ENCODE results near the gene CECR2.

The CECR2 gene

DNA sequence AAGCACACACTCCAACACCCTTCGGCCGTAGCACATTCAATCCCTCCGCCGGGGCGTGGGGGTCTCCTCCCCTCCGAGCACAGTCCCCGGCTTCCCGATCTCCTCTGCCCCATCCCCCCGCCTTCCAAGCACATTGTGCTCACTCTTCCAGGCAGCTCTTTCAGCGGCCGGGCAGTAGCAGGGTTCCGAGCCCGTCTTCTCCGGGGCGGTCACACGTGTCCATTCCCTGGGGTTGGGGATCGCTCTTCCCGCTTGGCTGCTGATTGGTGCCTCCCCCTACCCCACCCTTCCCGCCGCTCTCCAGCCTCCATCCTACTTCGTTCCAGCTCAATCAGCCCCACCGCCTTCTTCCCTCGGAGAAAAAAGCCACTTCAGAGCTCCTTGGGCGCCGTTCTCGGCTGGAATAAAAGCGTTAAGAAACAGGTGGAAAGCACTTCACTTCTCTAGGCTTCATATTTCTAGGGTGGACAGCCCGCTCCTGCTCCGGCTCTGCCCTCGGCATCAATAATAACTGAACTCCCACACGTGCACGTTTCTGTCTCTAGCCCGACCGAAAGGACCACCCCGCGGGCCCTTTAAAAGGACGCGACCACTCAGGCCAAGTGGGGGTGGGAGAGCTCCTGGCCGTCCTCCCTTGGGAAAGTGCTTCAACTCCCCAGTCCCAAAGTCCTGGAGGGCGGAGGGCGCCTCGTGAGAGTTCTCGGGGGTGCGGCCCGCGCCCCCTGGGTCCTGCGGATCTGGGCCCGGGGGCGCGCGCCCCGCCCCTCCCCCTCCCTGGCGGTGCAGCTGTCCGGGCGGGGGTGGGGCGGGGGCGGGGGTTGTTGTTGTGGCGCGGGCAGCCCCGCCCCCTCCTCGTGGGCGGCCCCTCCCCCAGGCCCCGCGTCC lies 464 bp upstream of the CECR2 start:
- no peak for DNase-seq

DNA sequence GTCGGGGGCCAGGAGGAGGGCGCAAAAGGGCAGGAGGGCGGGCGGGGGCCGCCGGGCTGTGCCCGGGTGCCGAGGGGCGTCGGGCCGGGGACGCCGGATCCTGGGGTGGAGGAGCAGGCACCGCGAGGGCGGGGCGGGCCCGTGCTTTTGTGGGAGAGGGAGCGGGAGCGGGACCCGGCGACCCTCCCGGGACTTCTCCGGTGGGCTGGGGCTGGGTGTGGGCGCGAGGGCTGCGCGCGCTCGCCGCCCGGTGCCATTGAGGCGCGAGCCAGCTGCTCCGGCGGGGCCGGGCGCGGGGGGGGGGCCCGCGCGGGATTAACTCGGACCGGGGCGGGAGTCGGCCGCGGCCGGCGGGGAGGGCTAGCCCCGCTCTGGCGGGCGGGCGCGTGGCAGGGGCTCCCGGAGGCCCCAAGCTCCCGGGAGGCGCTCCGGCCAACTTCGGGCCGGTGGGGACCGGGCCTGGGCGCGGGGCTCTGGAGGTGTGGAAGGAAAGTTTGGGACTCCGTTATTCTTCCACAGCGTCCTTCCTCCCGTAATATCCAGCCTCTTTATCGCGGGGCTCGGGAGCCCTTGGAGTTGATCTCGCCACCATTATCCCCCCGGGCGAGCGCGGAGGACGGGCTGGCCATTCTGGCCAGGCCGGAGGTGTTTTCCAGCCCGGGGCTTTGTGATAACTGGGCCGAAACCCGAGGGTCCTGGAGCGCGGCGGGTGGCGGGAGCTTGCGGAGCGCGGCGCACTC lies 936 bp downstream of the CECR2 start:
- no peak for DNase-seq

DNA sequence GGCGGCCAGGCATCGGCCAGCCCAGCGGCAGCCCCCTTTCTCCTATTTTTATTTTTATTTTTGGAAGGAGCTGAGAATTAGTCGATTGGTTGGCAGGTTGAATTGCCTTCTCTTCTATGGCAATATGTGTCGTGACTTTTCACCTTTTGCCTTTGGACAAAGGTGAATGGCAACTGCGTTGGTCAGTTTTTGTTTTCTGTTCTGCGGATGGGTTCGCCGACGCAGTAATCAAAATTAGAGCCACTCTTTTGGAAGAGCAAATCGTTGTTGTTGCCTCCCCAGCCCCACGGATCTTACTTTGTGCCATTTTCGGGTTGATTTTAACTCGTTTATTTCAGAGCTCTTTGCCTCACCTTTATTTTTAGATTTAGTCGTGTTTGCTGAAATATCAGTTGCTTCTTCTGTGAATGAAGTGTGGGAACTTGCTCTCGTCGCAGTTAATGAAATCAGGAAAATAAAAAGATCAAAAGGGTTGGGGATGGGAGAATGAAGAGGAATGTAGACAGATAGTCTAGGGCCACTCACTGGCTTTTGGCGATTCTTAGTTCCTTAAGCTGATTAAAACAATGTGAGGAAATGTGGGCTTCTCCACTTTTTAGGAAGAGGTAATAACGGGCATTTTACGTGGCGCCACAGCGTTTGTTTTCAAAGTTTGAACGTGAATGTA lies 1.6 kb downstream of the CECR2 start:
- DNase-seq: no peak

DNA sequence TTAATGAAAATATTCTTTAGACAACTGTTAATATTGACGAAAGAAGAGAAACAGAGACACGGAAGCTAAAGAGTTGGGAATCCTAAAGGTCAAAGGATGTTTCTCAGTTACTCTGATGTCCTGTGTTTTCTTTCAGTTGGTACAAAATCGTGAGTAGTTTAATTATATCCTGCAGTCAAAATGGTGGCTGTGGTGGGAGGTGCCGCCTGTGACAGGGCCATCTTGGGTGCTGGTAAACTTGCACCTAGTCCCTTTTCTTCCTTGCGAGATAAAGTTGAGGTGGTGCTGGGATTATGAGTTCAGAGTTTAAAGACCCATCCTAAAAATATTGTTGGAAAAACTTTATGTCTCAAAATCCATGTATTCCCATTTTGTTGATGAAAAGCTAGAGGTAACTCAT lies 2.2 kb downstream of the CECR2 start:
- no peak for DNase-seq

DNA sequence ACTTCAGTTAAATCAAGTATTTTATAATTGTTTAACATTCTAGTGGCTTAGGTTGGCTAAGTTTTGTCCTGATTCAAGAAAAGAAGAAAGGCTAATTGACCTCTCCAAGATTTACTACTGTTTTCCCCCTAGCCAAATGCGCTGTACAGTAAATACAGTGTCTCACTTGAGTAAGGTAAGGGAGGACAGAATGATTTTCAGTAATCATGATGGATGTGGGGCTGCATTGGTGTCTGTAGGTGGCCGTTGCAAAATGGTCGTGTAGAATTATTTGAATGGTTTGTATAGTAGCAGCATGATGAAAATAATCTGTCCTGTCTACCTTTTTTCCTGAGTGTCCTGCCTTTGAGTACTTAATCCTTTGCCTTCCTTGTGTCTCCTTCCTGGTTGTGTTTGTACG lies 4.6 kb downstream of the CECR2 start:
- DNase-seq: no peak

DNA sequence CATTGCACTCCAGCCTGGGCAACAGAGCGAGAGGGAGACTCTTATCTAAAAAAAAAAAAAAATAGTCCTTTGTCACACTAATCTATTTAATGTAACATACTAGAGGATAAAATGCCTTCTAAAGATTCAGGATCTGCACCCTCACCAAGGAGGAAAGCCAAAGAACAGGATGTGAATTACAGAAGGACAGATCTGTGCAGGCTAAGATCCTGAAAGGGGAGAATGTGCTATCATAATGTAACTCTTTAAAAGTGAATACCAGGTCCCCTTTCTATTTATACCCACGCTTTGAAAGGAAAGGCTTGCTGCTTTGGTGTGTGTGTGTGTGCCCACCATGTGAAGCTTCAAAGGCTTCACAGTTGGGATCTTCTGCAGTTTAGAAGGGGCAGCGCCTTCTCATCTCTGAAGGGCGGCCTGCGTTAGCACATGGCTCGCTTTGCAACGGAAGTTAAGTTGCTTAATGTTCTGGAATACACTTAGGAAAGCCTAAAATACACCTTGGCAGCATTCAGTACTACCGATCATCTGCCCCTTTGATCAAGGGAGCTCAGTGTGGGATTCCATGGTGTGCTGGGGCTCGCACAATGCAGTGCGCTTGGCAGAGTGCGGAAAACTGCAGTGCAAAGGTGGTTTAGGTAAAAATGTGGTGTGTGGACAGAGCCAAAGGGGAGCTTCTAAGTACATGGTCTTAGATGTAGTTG lies 6.8 kb downstream of the CECR2 start:
- DNase-seq: no peak

DNA sequence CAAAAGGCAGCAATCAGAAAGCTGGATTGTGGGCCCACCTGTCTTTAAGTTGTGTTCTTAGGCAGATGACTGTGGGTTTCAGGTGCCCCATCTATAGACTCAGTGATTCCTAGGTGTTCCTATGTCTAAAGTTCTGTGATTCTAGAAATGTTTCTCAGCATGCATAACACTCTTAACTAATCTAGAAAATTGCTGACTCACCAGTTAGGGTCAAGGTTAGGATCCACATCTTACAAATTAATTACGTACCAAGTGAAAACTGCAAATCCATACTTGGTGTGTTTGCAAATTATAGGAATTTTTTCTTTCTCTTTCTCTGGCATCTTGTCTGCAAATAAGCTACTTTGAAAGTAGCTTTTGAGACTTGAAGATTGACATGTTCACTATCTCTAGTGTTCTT lies 7.7 kb downstream of the CECR2 start:
- no peak for DNase-seq

DNA sequence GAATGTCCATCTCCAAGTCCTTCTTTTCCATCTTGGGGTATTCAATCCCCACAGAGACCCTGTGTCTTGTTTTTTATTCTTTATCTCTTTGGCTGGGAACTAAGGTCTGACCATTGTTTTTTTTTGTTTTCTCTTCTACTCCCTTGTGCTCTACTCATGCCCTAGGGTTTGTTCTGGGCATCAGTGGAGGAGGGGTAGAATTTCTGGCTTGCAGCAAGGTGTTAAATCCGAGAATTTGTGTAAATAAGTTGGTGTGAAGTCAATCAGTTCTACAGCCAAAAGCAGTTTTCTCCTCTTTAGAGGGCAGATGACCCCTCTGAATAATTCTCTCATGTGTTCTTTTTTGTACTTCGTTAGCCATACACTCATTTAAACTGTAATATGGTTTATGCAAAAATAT lies 10.7 kb downstream of the CECR2 start:
- DNase-seq: no peak

DNA sequence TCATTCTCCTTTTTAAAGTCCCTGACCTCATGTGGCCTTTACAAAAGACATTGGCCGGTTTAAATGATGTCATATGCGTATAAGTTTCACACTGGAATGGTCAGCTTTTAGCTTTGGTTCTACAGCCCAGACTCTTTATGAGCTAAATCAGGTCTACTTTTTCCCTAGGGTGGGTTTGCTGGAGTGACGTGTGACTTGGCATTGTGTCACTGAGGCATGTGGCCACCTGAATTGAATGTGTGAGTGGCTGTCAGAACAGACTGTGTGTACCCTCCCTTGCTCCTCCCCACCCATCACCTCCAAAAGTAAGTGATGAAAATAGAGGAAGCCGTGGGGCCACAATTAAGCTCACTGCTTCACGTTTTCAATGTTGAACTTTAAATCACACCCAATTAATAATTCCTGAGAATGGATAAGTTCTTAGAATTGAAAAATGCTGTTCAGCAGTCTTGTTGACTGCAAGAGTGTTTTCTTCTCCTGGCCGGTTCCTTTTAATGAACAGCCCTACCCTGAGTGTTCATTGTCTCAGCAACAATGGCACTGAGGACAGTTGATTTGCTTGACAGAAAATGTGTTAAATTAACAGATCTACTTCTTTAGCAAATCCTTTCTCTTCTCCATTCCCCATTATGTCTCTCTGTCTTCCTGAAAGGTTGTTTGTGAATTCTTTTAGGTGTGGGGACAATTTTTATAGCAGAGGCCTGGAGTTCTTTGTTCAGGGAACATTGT lies 11.3 kb downstream of the CECR2 start:
- DNase-seq: no peak

DNA sequence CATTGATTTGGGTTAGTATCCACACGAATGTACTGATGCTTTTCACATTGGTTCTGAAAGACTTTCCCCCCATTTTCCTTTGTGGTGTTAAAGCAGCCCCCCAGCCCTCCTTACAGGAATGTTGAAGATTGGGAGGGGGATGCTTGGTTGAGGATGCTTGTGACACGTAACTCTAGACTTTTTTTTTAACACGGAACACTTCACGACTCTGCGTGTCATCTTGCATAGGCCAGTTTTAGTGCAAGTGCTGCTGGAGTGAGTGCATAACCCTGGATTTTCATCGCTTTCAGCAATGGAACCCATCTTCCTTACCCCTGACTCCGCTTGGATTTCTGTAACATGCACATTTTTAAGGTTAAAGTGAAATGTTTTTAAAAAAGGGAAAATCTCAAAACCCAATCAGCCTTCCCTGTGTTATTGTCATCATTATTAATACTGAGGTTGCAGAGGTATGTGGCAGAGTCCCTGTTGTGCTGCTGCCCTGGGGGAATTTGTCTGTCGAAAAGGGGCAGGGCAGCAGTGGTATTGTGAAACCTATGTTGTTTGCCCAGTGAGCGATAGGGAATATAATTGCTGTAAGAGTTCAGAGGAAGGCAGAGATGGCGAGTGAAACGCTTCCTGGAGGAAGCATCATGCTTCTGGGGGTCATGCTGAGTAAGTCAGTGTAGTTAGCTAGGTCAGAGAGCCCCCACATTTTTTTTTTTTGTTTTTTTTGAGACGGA lies 12.1 kb downstream of the CECR2 start:
- no peak for DNase-seq

DNA sequence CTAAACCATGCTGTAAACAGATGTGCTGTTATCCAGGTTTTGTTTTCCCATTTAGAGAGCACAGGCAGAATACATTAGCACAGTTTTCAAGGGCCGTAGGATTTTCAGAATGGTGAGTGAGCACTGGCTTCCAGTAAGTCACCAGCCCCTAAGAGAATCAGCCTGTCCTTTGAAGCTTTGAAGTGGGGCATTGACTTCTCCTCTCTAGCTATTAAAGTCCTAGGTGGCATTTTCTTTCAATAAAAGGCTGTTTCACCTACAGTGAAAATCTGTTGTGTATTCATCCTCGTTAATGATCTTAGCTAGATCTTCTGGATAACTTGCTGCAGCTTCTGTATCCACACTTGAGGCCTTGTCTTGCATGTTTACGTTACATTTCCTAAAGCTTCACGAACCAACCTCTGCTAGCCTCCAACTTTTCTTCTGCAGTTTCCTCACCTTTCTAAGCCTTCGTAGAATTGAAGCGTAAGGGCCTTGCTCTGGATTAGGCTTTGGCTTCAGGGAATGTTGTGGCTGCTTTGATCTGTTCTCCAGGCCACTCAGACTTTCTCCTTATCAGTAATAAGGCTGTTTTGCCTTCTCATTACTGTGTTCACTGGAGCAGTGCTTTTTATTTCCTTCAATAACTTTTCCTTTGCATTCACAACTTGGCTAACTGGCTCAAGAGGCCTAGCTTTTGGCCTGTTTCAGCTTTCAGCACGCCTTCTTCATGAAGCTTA lies 15.5 kb downstream of the CECR2 start:
- DNase-seq: no peak

DNA sequence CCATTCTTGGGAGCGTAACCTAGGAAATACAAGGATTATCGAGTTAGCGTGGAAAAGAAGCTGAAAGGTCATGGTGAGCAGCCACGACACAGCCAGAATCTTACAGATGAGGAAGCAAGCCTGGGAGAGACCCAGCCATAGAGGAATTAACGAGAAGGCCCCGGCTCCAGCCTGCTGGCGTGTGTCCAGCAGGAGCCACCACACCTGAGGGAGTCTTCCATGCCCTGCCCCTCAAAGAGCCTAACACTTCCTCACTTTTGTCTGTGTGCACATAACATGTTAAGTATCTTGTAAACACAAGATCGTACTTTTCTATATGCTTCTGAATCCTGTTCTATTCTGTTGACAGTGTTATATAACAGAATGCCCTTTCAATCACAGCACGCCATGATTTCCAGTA lies 18.1 kb downstream of the CECR2 start:
- DNase-seq: no peak

DNA sequence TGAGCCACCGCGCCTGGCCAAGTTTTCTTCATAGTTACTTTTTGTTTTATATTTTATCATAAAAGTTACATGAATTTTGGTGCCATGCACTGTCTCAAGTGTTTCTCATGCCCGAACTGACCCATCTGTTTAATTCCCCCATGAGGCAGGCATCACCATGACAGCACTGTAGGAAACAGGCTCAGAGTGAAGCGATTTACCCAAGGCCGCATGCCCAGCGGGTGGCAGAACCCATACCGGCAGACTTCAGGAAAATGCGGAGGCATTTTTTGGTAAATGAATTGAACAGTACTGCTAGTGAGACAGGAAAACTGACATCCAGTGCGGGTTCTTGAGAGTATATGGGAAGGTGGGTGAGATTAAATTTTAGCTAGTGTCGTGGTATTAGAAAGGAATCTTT lies 19.0 kb downstream of the CECR2 start:
- DNase-seq: no peak

DNA sequence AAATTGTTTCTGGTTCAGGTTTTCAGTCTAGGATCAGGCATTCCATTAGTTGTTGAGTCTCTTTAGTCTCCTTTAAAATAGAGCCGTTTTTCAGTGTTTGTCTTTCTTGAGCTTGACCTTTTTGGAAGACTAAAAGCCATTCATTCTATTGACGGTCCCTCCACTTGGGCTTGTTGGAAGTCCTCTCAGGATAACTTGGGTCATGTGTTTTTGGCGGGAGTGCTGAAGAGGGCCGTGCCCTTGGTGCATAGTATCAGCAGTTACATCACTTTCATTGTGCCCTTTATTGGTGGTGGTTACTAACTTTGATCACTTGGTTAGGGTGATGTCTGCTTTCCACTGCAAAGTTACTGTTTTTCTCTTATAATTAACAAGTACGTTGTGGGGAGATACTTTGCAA lies 20.8 kb downstream of the CECR2 start:
- no peak for DNase-seq

DNA sequence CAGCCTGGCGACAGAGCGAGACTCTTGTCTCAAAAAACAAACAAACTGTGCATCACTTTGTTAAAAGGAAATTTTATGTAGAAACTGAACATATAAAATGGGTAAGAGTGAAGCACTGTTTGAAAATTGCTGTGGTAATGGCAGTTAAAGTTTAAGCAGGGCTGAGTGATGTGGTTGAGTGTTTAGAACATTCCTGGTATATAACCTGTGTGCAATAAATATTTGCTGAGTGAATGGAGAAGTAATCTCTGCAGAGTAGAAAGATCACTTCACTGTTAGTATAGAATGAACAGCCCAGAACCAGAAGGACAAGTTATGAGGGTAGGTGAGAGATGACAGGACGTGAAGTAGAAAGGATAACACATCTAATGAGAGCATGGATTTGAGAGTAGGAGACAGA lies 27.3 kb downstream of the CECR2 start:
- DNase-seq: no peak

DNA sequence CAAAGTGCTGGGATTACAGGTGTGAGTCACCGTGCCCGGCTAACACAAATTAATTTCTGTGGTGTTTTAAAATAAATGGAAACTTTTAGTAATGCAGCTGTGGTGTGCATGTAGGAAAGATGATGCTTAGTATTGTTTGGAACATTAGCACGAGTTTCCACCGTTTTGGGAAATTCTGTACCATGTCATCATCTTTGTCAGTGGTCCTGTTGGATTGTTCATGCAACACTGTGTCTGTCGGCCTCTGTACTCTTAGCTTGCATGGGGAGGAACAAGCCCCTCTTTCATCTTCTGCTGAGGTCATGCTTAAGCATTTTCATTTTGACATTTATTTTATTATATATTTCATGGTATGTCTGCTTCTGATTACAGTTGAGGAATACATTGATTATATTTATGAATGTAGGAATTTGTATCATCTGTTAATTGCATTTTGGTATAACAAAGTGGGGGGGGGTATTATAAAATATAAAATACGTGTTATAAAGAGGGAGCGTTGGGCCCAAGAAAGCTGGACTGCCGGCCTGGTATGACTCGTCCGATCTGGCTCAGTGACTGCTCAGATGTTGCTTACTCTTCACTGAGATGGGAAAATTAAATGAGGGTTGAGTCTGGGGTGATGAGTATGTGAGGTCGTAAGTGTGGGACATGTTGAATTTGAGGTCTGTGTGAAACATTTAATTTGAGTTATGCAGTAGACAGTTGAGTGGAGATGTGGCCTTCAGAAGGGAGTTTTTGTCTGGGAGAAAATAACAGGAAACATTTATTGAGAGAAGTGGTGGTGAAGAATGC lies 28.7 kb downstream of the CECR2 start:
- DNase-seq: no peak

DNA sequence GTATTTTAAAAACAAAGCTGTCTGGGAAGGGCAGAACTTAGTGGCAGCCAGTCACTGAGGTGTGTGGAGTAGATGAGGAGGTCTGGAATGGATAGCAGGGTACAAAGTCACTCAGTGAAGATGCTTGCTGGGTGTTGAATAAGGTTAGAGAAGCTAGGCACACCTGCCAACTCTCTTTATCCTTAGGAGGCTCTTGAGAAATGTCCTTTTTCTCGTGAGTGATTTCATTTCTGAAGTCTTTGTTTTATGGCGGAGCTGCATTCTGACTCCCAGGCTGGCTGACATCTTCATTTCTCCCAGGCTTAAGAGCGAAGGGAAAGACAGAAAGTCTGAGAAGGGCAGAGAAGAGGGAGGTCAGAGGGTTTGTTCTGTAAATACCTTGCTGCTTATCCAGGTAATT lies 31.0 kb downstream of the CECR2 start:
- no peak for DNase-seq

DNA sequence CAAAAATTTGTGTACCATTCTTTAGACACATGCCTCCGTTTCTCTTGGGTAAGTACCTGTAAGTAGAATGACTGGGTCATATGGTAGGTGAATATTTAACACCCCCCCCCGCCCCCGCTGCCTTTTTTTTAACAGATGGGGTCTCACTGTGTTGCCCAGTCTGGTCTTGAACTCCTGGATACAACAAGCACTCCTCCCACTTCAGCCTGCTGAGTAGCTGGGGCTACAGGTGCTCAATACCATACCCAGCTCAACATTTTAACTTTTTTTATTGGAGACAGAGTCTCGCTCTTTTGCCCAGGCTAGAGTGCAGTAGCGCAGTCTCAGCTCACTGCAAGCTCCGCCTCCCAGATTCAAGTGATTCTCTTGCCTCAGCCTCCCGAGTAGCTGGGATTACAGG lies 32.5 kb downstream of the CECR2 start:
- DNase-seq: no peak

DNA sequence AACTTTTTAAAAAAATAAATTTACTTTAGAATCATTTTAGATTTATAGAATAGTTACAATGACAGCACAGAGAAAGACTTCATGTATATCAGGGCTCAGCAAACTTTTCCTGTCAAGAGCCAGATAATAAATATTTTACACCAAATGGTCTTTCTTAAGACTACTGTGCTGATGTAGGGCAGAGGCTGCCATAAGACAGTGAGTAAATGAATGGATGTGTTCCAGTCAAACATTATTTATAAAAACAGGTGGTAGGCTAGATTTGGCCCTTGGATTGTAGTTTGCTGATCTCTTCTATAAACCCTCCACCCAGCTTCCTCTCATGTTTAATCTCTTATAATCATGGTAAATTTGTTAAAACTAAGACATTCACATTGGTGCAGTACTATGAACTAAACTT lies 33.0 kb downstream of the CECR2 start:
- no peak for DNase-seq

DNA sequence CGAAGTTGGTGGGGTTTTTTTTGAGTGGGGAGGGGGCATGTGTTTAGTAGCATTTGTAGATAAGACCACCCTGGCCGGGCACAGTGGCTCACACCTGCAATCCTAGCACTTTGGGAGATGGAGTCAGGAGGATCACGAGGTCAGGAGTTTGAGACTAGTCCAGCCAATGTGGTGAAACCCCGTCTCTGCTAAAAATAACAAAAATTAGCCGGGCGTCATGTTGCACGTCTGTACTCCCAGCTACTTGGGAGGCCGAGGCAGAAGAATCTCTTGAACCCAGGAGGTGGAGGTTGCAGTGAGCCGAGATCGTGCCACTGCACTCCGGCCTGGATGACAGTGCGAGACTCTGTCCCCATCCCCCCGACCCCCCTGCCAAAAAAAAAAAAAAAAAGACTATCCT lies 34.6 kb downstream of the CECR2 start:
- DNase-seq: no peak
